Measurements from ENCODE around the gene SMAD4.
"Not testable (repeated sequence)": the region's sequence is repeated elsewhere in the genome, so short reads cannot be mapped to it uniquely, and the experiment has no call there.

The SMAD4 gene

GRCh38 chr18:51029694-51030536, at the start of gene SMAD4:
TSS of gene SMAD4 (plus strand) at chr18:51030213. CDS start at chr18:51047047, 16,834 bp downstream.
- DNase-seq: peak; percentile 93

- DNase-seq: no peak
Measured at GRCh38 chr18:50981381-50981780, 48.6 kb upstream of the SMAD4 start.

- DNase-seq: no peak
Measured at GRCh38 chr18:50982086-50982801, 47.8 kb upstream of the SMAD4 start.

- no peak for DNase-seq
Measured at GRCh38 chr18:50982802-50983179, 47.2 kb upstream of the SMAD4 start.

- DNase-seq: no peak
Measured at GRCh38 chr18:50986360-50987087, 43.5 kb upstream of the SMAD4 start.

GRCh38 chr18:50987261-50987660, 42.8 kb upstream of the SMAD4 start:
- no peak for DNase-seq

- no peak for DNase-seq
Measured at GRCh38 chr18:50989711-50990110, 40.3 kb upstream of the SMAD4 start.

- no peak for DNase-seq
Measured at GRCh38 chr18:50992351-50992762, 37.7 kb upstream of the SMAD4 start.

GRCh38 chr18:50994031-50994430, 36.0 kb upstream of the SMAD4 start:
- no peak for DNase-seq

GRCh38 chr18:51003174-51003573, 26.8 kb upstream of the SMAD4 start:
- DNase-seq: not testable (repeated sequence)

GRCh38 chr18:51006061-51006818, 23.8 kb upstream of the SMAD4 start:
- DNase-seq: no peak

GRCh38 chr18:51006948-51007789, 22.8 kb upstream of the SMAD4 start:
- DNase-seq: no peak

- DNase-seq: no peak
Measured at GRCh38 chr18:51007790-51008139, 22.2 kb upstream of the SMAD4 start.

GRCh38 chr18:51009072-51009471, 20.9 kb upstream of the SMAD4 start:
- DNase-seq: no peak

GRCh38 chr18:51010218-51010617, 19.8 kb upstream of the SMAD4 start:
- no peak for DNase-seq

- no peak for DNase-seq
Measured at GRCh38 chr18:51011709-51012108, 18.3 kb upstream of the SMAD4 start.

- no peak for DNase-seq
Measured at GRCh38 chr18:51012441-51012840, 17.6 kb upstream of the SMAD4 start.

GRCh38 chr18:51013259-51013658, 16.8 kb upstream of the SMAD4 start:
- no peak for DNase-seq

GRCh38 chr18:51017140-51017879, 12.7 kb upstream of the SMAD4 start:
- no peak for DNase-seq

GRCh38 chr18:51020536-51020935, 9.5 kb upstream of the SMAD4 start:
- DNase-seq: no peak
